ENCODE measurements around the gene MAP6.
"Not testable (repeated sequence)": the region's sequence is repeated elsewhere in the genome, so short reads cannot be mapped to it uniquely, and the experiment has no call there.

The MAP6 gene

GRCh38 chr11:75668451-75669297 lies at the start of gene MAP6:
Gene MAP6 (minus strand): TSS chr11:75669038. CDS start chr11:75668369, 669 bp downstream.
- DNase-seq, result peak; percentile 87

GRCh38 chr11:75717608-75718418 lies 49.0 kb upstream of the MAP6 start, which contains the start of gene MOGAT2:
Gene MOGAT2 (plus strand): TSS chr11:75717838. CDS start chr11:75717889, 51 bp downstream.
- DNase-seq, result no peak

GRCh38 chr11:75716659-75717058 lies 47.8 kb upstream of the MAP6 start:
- DNase-seq, result no peak

- DNase-seq, result no peak
Observed at GRCh38 chr11:75715688-75716087, 46.9 kb upstream of the MAP6 start.

- peak; percentile 49 for DNase-seq
Observed at GRCh38 chr11:75714211-75714610, 45.4 kb upstream of the MAP6 start.

GRCh38 chr11:75706260-75706729 lies 37.5 kb upstream of the MAP6 start:
- DNase-seq, result peak; percentile 82

GRCh38 chr11:75705541-75705940 lies 36.7 kb upstream of the MAP6 start:
- DNase-seq, result no peak

- no peak for DNase-seq
Observed at GRCh38 chr11:75703695-75704237, 34.9 kb upstream of the MAP6 start.

- DNase-seq, result no peak
Observed at GRCh38 chr11:75700940-75701339, 32.1 kb upstream of the MAP6 start.

GRCh38 chr11:75697906-75698581 lies 29.2 kb upstream of the MAP6 start:
- no peak for DNase-seq

GRCh38 chr11:75691804-75692203 lies 23.0 kb upstream of the MAP6 start:
- no peak for DNase-seq

- DNase-seq, result no peak
Observed at GRCh38 chr11:75689863-75690609, 21.2 kb upstream of the MAP6 start.

- DNase-seq, result not testable (repeated sequence)
Observed at GRCh38 chr11:75683856-75684255, 15.0 kb upstream of the MAP6 start.

GRCh38 chr11:75679566-75679965 lies 10.7 kb upstream of the MAP6 start:
- DNase-seq, result no peak

- DNase-seq, result peak; percentile 5
Observed at GRCh38 chr11:75678620-75679259, 9.9 kb upstream of the MAP6 start.

GRCh38 chr11:75677909-75678308 lies 9.1 kb upstream of the MAP6 start:
- peak; percentile 10 for DNase-seq

GRCh38 chr11:75677275-75677674 lies 8.4 kb upstream of the MAP6 start:
- no peak for DNase-seq

- no peak for DNase-seq
Observed at GRCh38 chr11:75673977-75674582, 5.2 kb upstream of the MAP6 start.

- DNase-seq, result peak; percentile 88
Observed at GRCh38 chr11:75667831-75668450, 897 bp downstream of the MAP6 start.

- peak; percentile 80 for DNase-seq
Observed at GRCh38 chr11:75667255-75667830, 1.5 kb downstream of the MAP6 start.
